Activated naive CD8-positive, alpha-beta T cell treated with anti-CD3 and anti-CD28 coated beads, Interleukin-2, amount 50 U/mL, for 16 hours (primary cell): ENCODE measurements around the gene MAGEB18.

ENCODE experiments used
- DNase-seq: peaks from one replicate; pipeline ENCODE4 v3.0.0-alpha.2; 2020; ENCODE audit warnings: low read depth, low spot score

Gene MAGEB18

GRCh38 chrX:26138274-26138673 lies at the start of gene MAGEB18:
Gene MAGEB18 (plus strand): TSS chrX:26138343. CDS start chrX:26138986, 643 bp downstream.
- DNase-seq = no peak

GRCh38 chrX:26100421-26100920 lies 37.7 kb upstream of the MAGEB18 start:
- DNase-seq = no peak

- DNase-seq = no peak
These were observed 29.0 kb upstream of the MAGEB18 start for GRCh38 chrX:26109142-26109541.

- no peak for DNase-seq
These were observed 7.9 kb downstream of the MAGEB18 start for GRCh38 chrX:26146024-26146423.

GRCh38 chrX:26160301-26160700 lies 22.2 kb downstream of the MAGEB18 start, which contains the start of gene MAGEB6B:
Gene MAGEB6B (plus strand): TSS chrX:26160601. CDS start chrX:26160601, 0 bp downstream.
- no peak for DNase-seq
